Measurements from ENCODE around the gene FAM117A. TPM values are rescaled to one million over a fixed set of nuclear protein-coding genes. Genes with fewer than 3 reads are reported as not detected.

Gene FAM117A
- total RNA-seq, 2 donors from 2014 or later: 25.8 TPM

- Mint-ChIP-seq H3K27ac (peak overlapping the region; percentile 97), H3K36me3 (ENCODE audit: low read depth) (peaks cover 94% of the 10 kb centered on the region), H3K27me3 (no peaks in the 10 kb centered on the region), H3K4me1 (peaks cover 39% of the 10 kb centered on the region), H3K9me3 (no peaks in the 10 kb centered on the region), H3K4me3 (peak overlapping the region; percentile 77)
- peak; percentile 74 for ATAC-seq (replicated peaks)
These were observed 46.5 kb downstream of the FAM117A start for GRCh38 chr17:49717371-49717861.

GRCh38 chr17:49716668-49717364, 47.1 kb downstream of the FAM117A start:
- Mint-ChIP-seq H3K27ac (peak overlapping the region; percentile 97), H3K27me3 (no peaks in the 10 kb centered on the region), H3K4me1 (peaks cover 39% of the 10 kb centered on the region), H3K36me3 (ENCODE audit: low read depth) (peaks cover 94% of the 10 kb centered on the region), H3K4me3 (peak overlapping the region; percentile 77), H3K9me3 (no peaks in the 10 kb centered on the region)
- peak; percentile 37 for ATAC-seq (replicated peaks)

- Mint-ChIP-seq H3K27me3 (no peaks in the 10 kb centered on the region), H3K4me3 (peak overlapping the region; percentile 77), H3K9me3 (no peaks in the 10 kb centered on the region), H3K4me1 (peaks cover 44% of the 10 kb centered on the region), H3K27ac (peak overlapping the region; percentile 97), H3K36me3 (ENCODE audit: low read depth) (peaks cover 94% of the 10 kb centered on the region)
- peak; percentile 44 for ATAC-seq (replicated peaks)
These were observed 48.1 kb downstream of the FAM117A start for GRCh38 chr17:49715717-49716279.

- ATAC-seq (replicated peaks): peak; percentile 76
- Mint-ChIP-seq H3K27ac (peak overlapping the region; percentile 97), H3K4me3 (peak overlapping the region; percentile 77), H3K36me3 (ENCODE audit: low read depth) (peaks cover 94% of the 10 kb centered on the region), H3K4me1 (peaks cover 44% of the 10 kb centered on the region), H3K9me3 (no peaks in the 10 kb centered on the region), H3K27me3 (no peaks in the 10 kb centered on the region)
These were observed 48.7 kb downstream of the FAM117A start for GRCh38 chr17:49715216-49715615.

GRCh38 chr17:49708515-49709183, 55.3 kb downstream of the FAM117A start:
- Mint-ChIP-seq H3K27ac (peak overlapping the region; percentile 94), H3K27me3 (no peaks in the 10 kb centered on the region), H3K4me1 (peaks cover 21% of the 10 kb centered on the region), H3K36me3 (ENCODE audit: low read depth) (peaks cover 61% of the 10 kb centered on the region), H3K9me3 (no peaks in the 10 kb centered on the region), H3K4me3 (peak overlapping the region; percentile 92)
- ATAC-seq (replicated peaks): peak; percentile 40

- Mint-ChIP-seq H3K36me3 (ENCODE audit: low read depth) (peaks cover 66% of the 10 kb centered on the region), H3K27ac (peak within 1 kb of the TSS; percentile 94), H3K4me1 (peaks cover 19% of the 10 kb centered on the region)
These were observed 56.1 kb downstream of the FAM117A start, which contains the start of gene SLC35B1 for GRCh38 chr17:49707608-49708514. Gene SLC35B1 (minus strand): TSS chr17:49707964. CDS start chr17:49707833, 131 bp downstream.

GRCh38 chr17:49707246-49707607, 56.7 kb downstream of the FAM117A start:
- Mint-ChIP-seq H3K4me1 (peaks cover 19% of the 10 kb centered on the region), H3K27ac (peak overlapping the region; percentile 94), H3K9me3 (no peaks in the 10 kb centered on the region), H3K4me3 (peak overlapping the region; percentile 92), H3K27me3 (no peaks in the 10 kb centered on the region), H3K36me3 (ENCODE audit: low read depth) (peaks cover 67% of the 10 kb centered on the region)
- no peak for ATAC-seq (replicated peaks)

More at GRCh38 chr17:49707608-49708514, 56.1 kb downstream of the FAM117A start, which contains the start of gene SLC35B1:
- peak; percentile 95 for ATAC-seq (replicated peaks)
- Mint-ChIP-seq H3K27me3 (no peaks in the 10 kb centered on the region), H3K9me3 (no peaks in the 10 kb centered on the region), H3K4me3 (peak within 1 kb of the TSS; percentile 92)

- Mint-ChIP-seq H3K4me1 (peaks cover 15% of the 10 kb centered on the region), H3K36me3 (ENCODE audit: low read depth) (peaks cover 67% of the 10 kb centered on the region), H3K9me3 (no peaks in the 10 kb centered on the region), H3K4me3 (no peak overlapping the region), H3K27me3 (no peaks in the 10 kb centered on the region), H3K27ac (peak overlapping the region; percentile 94)
- no peak for ATAC-seq (replicated peaks)
These were observed 58.7 kb downstream of the FAM117A start for GRCh38 chr17:49705254-49705653.

GRCh38 chr17:49703557-49704277, 60.2 kb downstream of the FAM117A start:
- peaks cover 78% of the 10 kb centered on the region for H3K36me3 Mint-ChIP-seq (ENCODE audit: low read depth)
- H3K9me3 Mint-ChIP-seq: no peaks in the 10 kb centered on the region
- peaks cover 10% of the 10 kb centered on the region for H3K4me1 Mint-ChIP-seq

GRCh38 chr17:49700960-49701359, 63.0 kb downstream of the FAM117A start:
- no peaks in the 10 kb centered on the region for H3K27me3 Mint-ChIP-seq
- ATAC-seq (replicated peaks): no peak
- H3K4me1 Mint-ChIP-seq: peaks cover 12% of the 10 kb centered on the region
- H3K36me3 Mint-ChIP-seq (ENCODE audit: low read depth): peaks cover 71% of the 10 kb centered on the region
- peak overlapping the region; percentile 59 for H3K27ac Mint-ChIP-seq
- H3K4me3 Mint-ChIP-seq: no peak overlapping the region
- no peaks in the 10 kb centered on the region for H3K9me3 Mint-ChIP-seq

More at GRCh38 chr17:49703557-49704277, 60.2 kb downstream of the FAM117A start:
- ATAC-seq (replicated peaks): no peak
- Mint-ChIP-seq H3K27ac (no peak overlapping the region), H3K4me3 (no peak overlapping the region), H3K27me3 (no peaks in the 10 kb centered on the region)

- Mint-ChIP-seq H3K27ac (peak overlapping the region; percentile 63), H3K9me3 (no peaks in the 10 kb centered on the region), H3K36me3 (ENCODE audit: low read depth) (peaks cover 62% of the 10 kb centered on the region), H3K4me1 (peaks cover 20% of the 10 kb centered on the region), H3K27me3 (no peaks in the 10 kb centered on the region), H3K4me3 (no peak overlapping the region)
- ATAC-seq (replicated peaks): no peak
These were observed 63.9 kb downstream of the FAM117A start for GRCh38 chr17:49699966-49700575.

GRCh38 chr17:49698005-49698404, 65.9 kb downstream of the FAM117A start:
- H3K36me3 Mint-ChIP-seq (ENCODE audit: low read depth): peaks cover 41% of the 10 kb centered on the region
- H3K27ac Mint-ChIP-seq: no peak overlapping the region
- H3K27me3 Mint-ChIP-seq: no peaks in the 10 kb centered on the region
- H3K4me1 Mint-ChIP-seq: peaks cover 24% of the 10 kb centered on the region
- no peak overlapping the region for H3K4me3 Mint-ChIP-seq
- ATAC-seq (replicated peaks): no peak
- no peaks in the 10 kb centered on the region for H3K9me3 Mint-ChIP-seq

- Mint-ChIP-seq H3K27me3 (no peaks in the 10 kb centered on the region), H3K4me1 (peaks cover 24% of the 10 kb centered on the region), H3K36me3 (ENCODE audit: low read depth) (peaks cover 24% of the 10 kb centered on the region), H3K27ac (peak overlapping the region; percentile 95), H3K9me3 (no peaks in the 10 kb centered on the region), H3K4me3 (peak overlapping the region; percentile 76)
- peak; percentile 99 for ATAC-seq (replicated peaks)
These were observed 67.6 kb downstream of the FAM117A start for GRCh38 chr17:49696233-49696761.
